ENCODE measurements around the gene GALNT17. TPM values are rescaled to one million over a fixed set of nuclear protein-coding genes. Genes with fewer than 3 reads are reported as not detected.

Gene GALNT17
- total and polyA plus RNA-seq, 11 donors, result 16.9 to 116 (median 73.1) TPM

DNA sequence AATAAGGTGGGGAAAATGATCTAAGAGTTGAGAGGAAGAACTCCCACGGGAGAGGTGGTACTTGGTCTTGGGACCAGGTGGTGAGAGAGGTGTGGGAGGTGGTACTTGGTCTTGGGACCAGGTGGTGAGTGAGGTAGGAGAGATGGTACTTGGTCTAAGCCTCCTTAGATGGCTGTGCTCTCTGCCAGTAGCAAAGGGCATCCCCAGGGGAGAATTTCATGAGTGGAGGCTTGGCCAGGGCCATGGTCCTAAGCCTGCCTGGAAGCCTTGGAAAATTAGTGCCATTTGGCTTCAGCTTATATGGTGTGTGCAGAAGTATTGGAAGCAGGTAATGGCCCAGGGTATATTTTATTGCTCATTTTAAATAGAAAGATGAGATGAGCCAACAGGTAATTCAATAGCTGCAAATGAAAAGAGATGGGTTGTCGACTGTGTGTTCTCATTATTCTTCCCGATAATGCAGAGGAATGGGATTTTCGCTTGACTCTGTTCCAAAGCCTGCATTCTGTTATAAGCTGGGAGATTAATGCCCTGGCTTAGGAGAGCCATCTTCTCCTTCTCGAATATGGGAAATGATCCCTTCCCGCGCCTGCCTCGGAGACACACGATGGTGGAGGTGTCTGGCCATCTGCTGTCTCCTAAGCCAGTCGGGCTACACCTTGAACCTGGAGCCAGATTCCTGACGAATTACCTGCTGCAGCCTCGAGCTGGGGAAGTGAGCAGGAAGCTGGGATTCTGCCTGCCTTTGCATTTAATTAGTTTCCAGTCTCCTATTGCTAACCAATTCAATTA, 287.8 kb downstream of the GALNT17 start:
- peaks cover 0 to 6% (median 0%) of the 10 kb centered on the region in 12 donors for H3K9me3 ChIP-seq
- H3K27me3 ChIP-seq, result no peaks in the 10 kb centered on the region
- no peak for DNase-seq
- intact Hi-C loops (cut with DNase I), result loop anchor here in 4 of 10 donors (10.0 kb wide), 4 partner anchors 55 to 315 kb away; partner anchors contain the start of gene GALNT17 (in 1 of the 4)
- H3K36me3 ChIP-seq, result no peaks in the 10 kb centered on the region
- H3K27ac ChIP-seq, result no peak overlapping the region
- H3K4me1 ChIP-seq, result peaks cover 0 to 16% (median 1%) of the 10 kb centered on the region in 12 donors
- TF ChIP-seq POLR2A (IDR thresholded peaks at IDR 0.05), result no peak
- TF ChIP-seq, protein P1, sequence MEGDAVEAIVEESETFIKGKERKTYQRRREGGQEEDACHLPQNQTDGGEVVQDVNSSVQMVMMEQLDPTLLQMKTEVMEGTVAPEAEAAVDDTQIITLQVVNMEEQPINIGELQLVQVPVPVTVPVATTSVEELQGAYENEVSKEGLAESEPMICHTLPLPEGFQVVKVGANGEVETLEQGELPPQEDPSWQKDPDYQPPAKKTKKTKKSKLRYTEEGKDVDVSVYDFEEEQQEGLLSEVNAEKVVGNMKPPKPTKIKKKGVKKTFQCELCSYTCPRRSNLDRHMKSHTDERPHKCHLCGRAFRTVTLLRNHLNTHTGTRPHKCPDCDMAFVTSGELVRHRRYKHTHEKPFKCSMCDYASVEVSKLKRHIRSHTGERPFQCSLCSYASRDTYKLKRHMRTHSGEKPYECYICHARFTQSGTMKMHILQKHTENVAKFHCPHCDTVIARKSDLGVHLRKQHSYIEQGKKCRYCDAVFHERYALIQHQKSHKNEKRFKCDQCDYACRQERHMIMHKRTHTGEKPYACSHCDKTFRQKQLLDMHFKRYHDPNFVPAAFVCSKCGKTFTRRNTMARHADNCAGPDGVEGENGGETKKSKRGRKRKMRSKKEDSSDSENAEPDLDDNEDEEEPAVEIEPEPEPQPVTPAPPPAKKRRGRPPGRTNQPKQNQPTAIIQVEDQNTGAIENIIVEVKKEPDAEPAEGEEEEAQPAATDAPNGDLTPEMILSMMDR (IDR thresholded peaks at IDR 0.05), result no peak
- WGBS, 4 donors, result 83 to 88% (median 84%) methylated on average over 12 of the region's 12 CpGs
- ATAC-seq, result no peak
- no peak overlapping the region for H3K4me3 ChIP-seq

DNA sequence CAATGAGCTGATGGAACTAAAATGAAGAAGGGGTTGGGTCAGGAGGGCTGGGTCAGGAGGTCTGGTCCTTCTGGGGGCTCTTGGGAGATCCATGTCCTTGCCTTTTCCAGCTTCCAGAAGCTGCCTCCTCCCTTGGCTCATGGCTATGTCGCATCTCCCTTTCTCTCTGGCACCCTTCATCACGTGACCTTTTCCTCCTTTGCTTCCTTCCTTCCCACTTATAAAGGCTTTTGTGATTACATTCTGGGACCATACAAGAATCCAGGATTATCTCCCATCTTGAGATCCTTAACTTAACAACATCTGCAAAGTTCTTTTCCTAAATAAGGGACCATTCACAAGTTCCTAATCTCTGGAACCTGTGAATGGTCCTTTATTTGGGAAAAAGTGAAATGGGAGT, 290.2 kb downstream of the GALNT17 start:
- H3K4me3 ChIP-seq, result no peak overlapping the region
- intact Hi-C loops (cut with DNase I), result no loop called here
- H3K4me1 ChIP-seq, result peaks cover 0 to 13% (median 0%) of the 10 kb centered on the region in 12 donors
- no peak for DNase-seq
- WGBS, 4 donors, result 75 to 79% (median 77%) methylated on average over 2 of the region's 2 CpGs
- peaks cover 0 to 6% (median 0%) of the 10 kb centered on the region in 12 donors for H3K9me3 ChIP-seq
- H3K36me3 ChIP-seq, result no peaks in the 10 kb centered on the region
- ATAC-seq, result no peak
- no peak overlapping the region for H3K27ac ChIP-seq
- no peaks in the 10 kb centered on the region for H3K27me3 ChIP-seq
- TF ChIP-seq, protein P1 (IDR thresholded peaks at IDR 0.05), result no peak
- no peak for TF ChIP-seq POLR2A (IDR thresholded peaks at IDR 0.05)

- peak in 2 of 4 donors; percentile 58 to 63 for ATAC-seq
Observed at GRCh38 chr7:71424166-71425035, 292.5 kb downstream of the GALNT17 start.

More at GRCh38 chr7:71424166-71425035, 292.5 kb downstream of the GALNT17 start:
- 42 to 60% (median 47%) methylated on average over 9 of the region's 9 CpGs for WGBS, 4 donors
- TF ChIP-seq, protein P1 (IDR thresholded peaks at IDR 0.05), result no peak
- TF ChIP-seq POLR2A (IDR thresholded peaks at IDR 0.05), result no peak
- H3K27me3 ChIP-seq, result no peaks in the 10 kb centered on the region
- H3K4me3 ChIP-seq, result no peak overlapping the region
- H3K4me1 ChIP-seq, result peaks cover 0 to 13% (median 0%) of the 10 kb centered on the region in 12 donors
- intact Hi-C loops (cut with DNase I), result no loop called here
- no peaks in the 10 kb centered on the region for H3K36me3 ChIP-seq
- peak in 2 of 5 donors; percentile 34 to 35 for DNase-seq
- no peak overlapping the region for H3K27ac ChIP-seq
- peaks cover 0 to 6% (median 0%) of the 10 kb centered on the region in 12 donors for H3K9me3 ChIP-seq

All from heart left ventricle (tissue), 16 donors.